SK-N-SH treated with all-trans-retinoic acid at 6 μM for 48 hours (cell line): ENCODE measurements around the gene DOCK1.

Source experiments
- ARNTL ChIP-seq: fragments of 450-650 bp; formaldehyde crosslinking; IDR thresholded peaks from 2 replicates; pipeline ENCODE4 v1.5.0; 2020; ENCODE audit warnings: low read depth, mild to moderate bottlenecking, moderate library complexity, borderline replicate concordance
- ESRRG ChIP-seq: fragments of 250-450 bp; sonication (Bioruptor Pico); IDR thresholded peaks from 2 replicates; pipeline ENCODE4 v1.6.1; 2021; ENCODE audit warnings: mild to moderate bottlenecking
- OSR1 ChIP-seq: fragments of 250-450 bp; sonication (Bioruptor Pico); IDR thresholded peaks from 2 replicates; pipeline ENCODE4 v1.8.0; 2022; ENCODE audit warnings: moderate library complexity, mild to moderate bottlenecking, inconsistent platforms
- TOX ChIP-seq: fragments of 250-450 bp; sonication (Bioruptor Pico); IDR thresholded peaks from 2 replicates; pipeline ENCODE4 v1.8.0; 2021; ENCODE audit warnings: mild to moderate bottlenecking, moderate library complexity, borderline replicate concordance
- ZNF565 ChIP-seq: fragments of 450-650 bp; formaldehyde crosslinking; conservative IDR thresholded peaks from 2 replicates; pipeline ENCODE4 v1.5.0; 2020; ENCODE audit warnings: low read depth, mild to moderate bottlenecking, moderate library complexity
- ZNF70 ChIP-seq: fragments of 450-650 bp; formaldehyde crosslinking; IDR thresholded peaks from 2 replicates; pipeline ENCODE4 v1.5.0; 2020; ENCODE audit warnings: mild to moderate bottlenecking, moderate library complexity
- TF ChIP-seq, protein P1 (sequence below): fragments of 250-450 bp; sonication (Bioruptor Pico); IDR thresholded peaks from 2 replicates; pipeline ENCODE4 v1.8.0; 2020; ENCODE audit warnings: mild to moderate bottlenecking, moderate library complexity, borderline replicate concordance

DNA sequence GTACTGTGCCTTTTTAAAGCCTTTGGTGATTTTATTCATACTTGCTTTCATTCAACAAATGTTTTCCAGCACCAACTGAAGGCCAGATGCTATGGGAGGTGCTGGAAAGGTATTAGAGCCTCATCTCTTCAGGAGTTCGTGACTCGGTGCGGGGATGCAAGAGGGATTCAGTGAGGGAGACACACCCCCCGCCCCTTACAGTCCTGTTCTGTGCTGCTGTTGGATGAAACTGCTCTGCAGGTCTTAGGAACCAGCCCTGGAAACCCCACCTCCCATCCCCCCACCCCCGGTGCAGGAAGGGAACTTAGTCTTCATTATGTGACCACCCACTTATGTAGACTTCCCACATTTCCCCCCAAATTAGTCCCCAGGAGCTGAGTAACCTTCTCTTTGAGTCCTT lies 180.7 kb downstream of the DOCK1 start:
- no peak for TF ChIP-seq ZNF565
- TF ChIP-seq OSR1 (CRISPR knock-in tag): no peak
- no peak for TF ChIP-seq ZNF70
- TF ChIP-seq TOX (CRISPR knock-in tag): no peak
- no peak for TF ChIP-seq ARNTL (CRISPR knock-in tag)
- TF ChIP-seq, protein P1, sequence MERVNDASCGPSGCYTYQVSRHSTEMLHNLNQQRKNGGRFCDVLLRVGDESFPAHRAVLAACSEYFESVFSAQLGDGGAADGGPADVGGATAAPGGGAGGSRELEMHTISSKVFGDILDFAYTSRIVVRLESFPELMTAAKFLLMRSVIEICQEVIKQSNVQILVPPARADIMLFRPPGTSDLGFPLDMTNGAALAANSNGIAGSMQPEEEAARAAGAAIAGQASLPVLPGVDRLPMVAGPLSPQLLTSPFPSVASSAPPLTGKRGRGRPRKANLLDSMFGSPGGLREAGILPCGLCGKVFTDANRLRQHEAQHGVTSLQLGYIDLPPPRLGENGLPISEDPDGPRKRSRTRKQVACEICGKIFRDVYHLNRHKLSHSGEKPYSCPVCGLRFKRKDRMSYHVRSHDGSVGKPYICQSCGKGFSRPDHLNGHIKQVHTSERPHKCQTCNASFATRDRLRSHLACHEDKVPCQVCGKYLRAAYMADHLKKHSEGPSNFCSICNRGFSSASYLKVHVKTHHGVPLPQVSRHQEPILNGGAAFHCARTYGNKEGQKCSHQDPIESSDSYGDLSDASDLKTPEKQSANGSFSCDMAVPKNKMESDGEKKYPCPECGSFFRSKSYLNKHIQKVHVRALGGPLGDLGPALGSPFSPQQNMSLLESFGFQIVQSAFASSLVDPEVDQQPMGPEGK (CRISPR knock-in tag): no peak
- no peak for TF ChIP-seq ESRRG
